ENCODE measurements around the gene PARD3B.

The PARD3B gene

DNA sequence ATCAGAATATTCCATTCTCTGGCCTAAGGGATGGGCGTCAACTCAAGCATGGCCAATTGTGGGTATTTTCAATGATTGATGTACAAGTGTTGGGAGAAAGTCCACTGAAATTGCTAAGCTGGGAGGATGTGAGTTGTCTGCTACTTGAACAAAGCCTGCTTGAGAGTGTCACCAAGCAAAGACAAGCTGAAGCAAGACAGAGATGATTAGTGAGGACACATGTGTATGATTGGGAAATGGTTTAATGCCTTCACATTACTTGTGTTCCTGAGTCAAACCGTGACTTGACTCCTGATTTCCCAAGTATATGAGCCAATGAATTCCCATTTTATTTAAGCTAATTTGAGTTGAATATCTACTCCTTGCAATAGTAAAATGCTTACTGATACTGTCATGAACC, 1113.3 kb downstream of the PARD3B start:
- no peak for TF ChIP-seq EZH2 (IDR thresholded peaks at IDR 0.05; ENCODE audit: borderline replicate concordance, low read depth, low read length, severe bottlenecking)
- TF ChIP-seq, protein P1, sequence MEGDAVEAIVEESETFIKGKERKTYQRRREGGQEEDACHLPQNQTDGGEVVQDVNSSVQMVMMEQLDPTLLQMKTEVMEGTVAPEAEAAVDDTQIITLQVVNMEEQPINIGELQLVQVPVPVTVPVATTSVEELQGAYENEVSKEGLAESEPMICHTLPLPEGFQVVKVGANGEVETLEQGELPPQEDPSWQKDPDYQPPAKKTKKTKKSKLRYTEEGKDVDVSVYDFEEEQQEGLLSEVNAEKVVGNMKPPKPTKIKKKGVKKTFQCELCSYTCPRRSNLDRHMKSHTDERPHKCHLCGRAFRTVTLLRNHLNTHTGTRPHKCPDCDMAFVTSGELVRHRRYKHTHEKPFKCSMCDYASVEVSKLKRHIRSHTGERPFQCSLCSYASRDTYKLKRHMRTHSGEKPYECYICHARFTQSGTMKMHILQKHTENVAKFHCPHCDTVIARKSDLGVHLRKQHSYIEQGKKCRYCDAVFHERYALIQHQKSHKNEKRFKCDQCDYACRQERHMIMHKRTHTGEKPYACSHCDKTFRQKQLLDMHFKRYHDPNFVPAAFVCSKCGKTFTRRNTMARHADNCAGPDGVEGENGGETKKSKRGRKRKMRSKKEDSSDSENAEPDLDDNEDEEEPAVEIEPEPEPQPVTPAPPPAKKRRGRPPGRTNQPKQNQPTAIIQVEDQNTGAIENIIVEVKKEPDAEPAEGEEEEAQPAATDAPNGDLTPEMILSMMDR (IDR thresholded peaks at IDR 0.05; ENCODE audit: borderline replicate concordance, extremely low read depth, low read length, poor library complexity, severe bottlenecking): no peak

GRCh38 chr2:205659922-205660321, 1114.6 kb downstream of the PARD3B start:
- Histone ChIP-seq H3K4me1 (ENCODE audit: insufficient read depth, low read length) (no peaks in the 10 kb centered on the region), H3K27me3 (ENCODE audit: insufficient read depth, low read length, poor library complexity) (no peaks in the 10 kb centered on the region), H3K4me2 (ENCODE audit: insufficient read depth, low read length) (no peak overlapping the region), H3K4me3 (ENCODE audit: low read depth in 1 of 2, low read length in 2 of 2) (no peak overlapping the region), H3K9me3 (ENCODE audit: insufficient read depth, low read length, severe bottlenecking) (no peaks in the 10 kb centered on the region), H4K20me1 (ENCODE audit: insufficient read depth, low read length) (no peaks in the 10 kb centered on the region; the same call in 1 of the 2 replicates), H3K36me3 (ENCODE audit: insufficient read depth, low read length) (no peaks in the 10 kb centered on the region), H3K9ac (ENCODE audit: low read depth, low read length) (no peak overlapping the region), H2AFZ (ENCODE audit: low read depth, low read length) (no peak overlapping the region), H3K79me2 (ENCODE audit: insufficient read depth, low read length) (no peaks in the 10 kb centered on the region), H3K27ac (ENCODE audit: low read length) (no peak overlapping the region)
- ATAC-seq (ENCODE audit: insufficient read depth, low read depth): no peak
- TF ChIP-seq, protein P1 (IDR thresholded peaks at IDR 0.05; ENCODE audit: borderline replicate concordance, extremely low read depth, low read length, poor library complexity, severe bottlenecking): no peak
- no peak for TF ChIP-seq EZH2 (IDR thresholded peaks at IDR 0.05; ENCODE audit: borderline replicate concordance, low read depth, low read length, severe bottlenecking)
- DNase-seq: no peak

More for the DNA sequence above, 1113.3 kb downstream of the PARD3B start:
- Histone ChIP-seq H3K4me2 (ENCODE audit: insufficient read depth, low read length) (no peak overlapping the region), H3K9me3 (ENCODE audit: insufficient read depth, low read length, severe bottlenecking) (no peaks in the 10 kb centered on the region), H3K27me3 (ENCODE audit: insufficient read depth, low read length, poor library complexity) (no peaks in the 10 kb centered on the region), H3K4me1 (ENCODE audit: insufficient read depth, low read length) (no peaks in the 10 kb centered on the region), H3K36me3 (ENCODE audit: insufficient read depth, low read length) (no peaks in the 10 kb centered on the region), H3K79me2 (ENCODE audit: insufficient read depth, low read length) (no peaks in the 10 kb centered on the region), H3K4me3 (ENCODE audit: low read depth in 1 of 2, low read length in 2 of 2) (no peak overlapping the region), H2AFZ (ENCODE audit: low read depth, low read length) (no peak overlapping the region), H4K20me1 (ENCODE audit: insufficient read depth, low read length) (no peaks in the 10 kb centered on the region; the same call in 1 of the 2 replicates), H3K27ac (ENCODE audit: low read length) (no peak overlapping the region), H3K9ac (ENCODE audit: low read depth, low read length) (no peak overlapping the region)
- no peak for DNase-seq
- ATAC-seq (ENCODE audit: insufficient read depth, low read depth): no peak

GRCh38 chr2:205660521-205661124, 1115.3 kb downstream of the PARD3B start:
- Histone ChIP-seq H3K27ac (ENCODE audit: low read length) (no peak overlapping the region), H3K9ac (ENCODE audit: low read depth, low read length) (no peak overlapping the region), H3K79me2 (ENCODE audit: insufficient read depth, low read length) (no peaks in the 10 kb centered on the region), H3K4me3 (ENCODE audit: low read depth in 1 of 2, low read length in 2 of 2) (no peak overlapping the region), H3K36me3 (ENCODE audit: insufficient read depth, low read length) (no peaks in the 10 kb centered on the region), H2AFZ (ENCODE audit: low read depth, low read length) (no peak overlapping the region), H3K4me2 (ENCODE audit: insufficient read depth, low read length) (no peak overlapping the region), H3K9me3 (ENCODE audit: insufficient read depth, low read length, severe bottlenecking) (no peaks in the 10 kb centered on the region), H3K4me1 (ENCODE audit: insufficient read depth, low read length) (no peaks in the 10 kb centered on the region), H3K27me3 (ENCODE audit: insufficient read depth, low read length, poor library complexity) (no peaks in the 10 kb centered on the region), H4K20me1 (ENCODE audit: insufficient read depth, low read length) (no peaks in the 10 kb centered on the region; the same call in 1 of the 2 replicates)
- ATAC-seq (ENCODE audit: insufficient read depth, low read depth) (peak; percentile 74), DNase-seq (peak; percentile 19)
- TF ChIP-seq EZH2 (IDR thresholded peaks at IDR 0.05; ENCODE audit: borderline replicate concordance, low read depth, low read length, severe bottlenecking): no peak
- TF ChIP-seq, protein P1 (IDR thresholded peaks at IDR 0.05; ENCODE audit: borderline replicate concordance, extremely low read depth, low read length, poor library complexity, severe bottlenecking): no peak

Measured in DND-41 (cell line).